Ovary (tissue), 3 donors: ENCODE data around the gene DOCK4.

ENCODE experiments used
- CTCF ChIP-seq, 3 donors: fragments of 450-650 bp in 2 of 3; fragments of 200-600 bp in 1 of 3; IDR thresholded peaks; one replicate each; pipeline versions ENCODE4 v1.5.1 to v1.8.0; 2016 to 2022; ENCODE audit warnings: antibody characterized with exemption in 3 of 3, mild to moderate bottlenecking in 1 of 3
- POLR2A ChIP-seq: fragments of 450-650 bp; IDR thresholded peaks from one replicate; pipeline ENCODE4 v1.6.1; 2017; ENCODE audit warnings: antibody characterized with exemption, mild to moderate bottlenecking, moderate library complexity
- donor health status: DM: no; HTN: no; CAD: no.

- no peak for TF ChIP-seq CTCF (IDR thresholded peaks at IDR 0.05)
- no peak for TF ChIP-seq POLR2A
These were observed 525.0 kb downstream of the DOCK4 start for GRCh38 chr7:111681242-111681641.
